NCI-H1930 (cell line): ENCODE measurements around the gene KLHL30.

Experiments
- DNase-seq, 2 experiments: peaks; one replicate each; lab custom pipeline; 2025; lab: John Stamatoyannopoulos, UW

KLHL30 gene

GRCh38 chr2:238120463-238121298 is 17.8 kb upstream of the KLHL30 start:
- DNase-seq: no peak

- no peak for DNase-seq
Measured at GRCh38 chr2:238121511-238122286, 16.8 kb upstream of the KLHL30 start.

- DNase-seq: no peak
Measured at GRCh38 chr2:238122287-238123217, 15.9 kb upstream of the KLHL30 start.

GRCh38 chr2:238123218-238123971 is 15.1 kb upstream of the KLHL30 start:
- DNase-seq: no peak

GRCh38 chr2:238123991-238124470 is 14.4 kb upstream of the KLHL30 start:
- no peak for DNase-seq

- no peak for DNase-seq
Measured at GRCh38 chr2:238124488-238125126, 13.9 kb upstream of the KLHL30 start.

- no peak for DNase-seq
Measured at GRCh38 chr2:238125127-238125885, 13.2 kb upstream of the KLHL30 start.

GRCh38 chr2:238126338-238126737 is 12.1 kb upstream of the KLHL30 start:
- no peak for DNase-seq

GRCh38 chr2:238126775-238127164 is 11.7 kb upstream of the KLHL30 start:
- DNase-seq: no peak

- no peak for DNase-seq
Measured at GRCh38 chr2:238127165-238128060, 11.1 kb upstream of the KLHL30 start.

GRCh38 chr2:238128061-238128440 is 10.4 kb upstream of the KLHL30 start:
- DNase-seq: no peak

GRCh38 chr2:238128534-238129001 is 9.9 kb upstream of the KLHL30 start:
- DNase-seq: no peak

GRCh38 chr2:238129166-238130010 is 9.1 kb upstream of the KLHL30 start:
- no peak for DNase-seq

GRCh38 chr2:238130111-238130695 is 8.3 kb upstream of the KLHL30 start:
- no peak for DNase-seq

GRCh38 chr2:238130696-238131628 is 7.5 kb upstream of the KLHL30 start:
- DNase-seq: no peak

GRCh38 chr2:238131761-238132462 is 6.6 kb upstream of the KLHL30 start:
- DNase-seq: no peak
